Right lobe of liver (tissue), 6 donors: ENCODE data around the gene OR10Z1. TPM values are rescaled to one million over a fixed set of nuclear protein-coding genes. Genes with fewer than 3 reads are reported as not detected.

Experiments
- ATAC-seq, 4 donors: fragments of 200-7000 bp; cut with Tn5 transposase; one replicate each; pipeline ENCODE4 v1.9.1; 2020; ENCODE audit warnings: mild to moderate bottlenecking in 4 of 4, moderate library complexity in 4 of 4
- DNase-seq, 3 donors: peaks; one replicate each; pipeline ENCODE4 v3.0.0-alpha.2; 2020
- H3K27ac ChIP-seq, 3 donors: fragments of 200-600 bp; one replicate each; pipeline ENCODE4 v1.8.0; 2022
- H3K27me3 ChIP-seq, 2 donors: fragments of 200-600 bp; one replicate each; pipeline ENCODE4 v1.8.0; 2022
- H3K36me3 ChIP-seq, 4 donors: fragments of 200-600 bp; sonication (generic) in 1 of 4; one replicate each; pipeline versions ENCODE4 v1.5.1 to v1.8.0; 2017 to 2022; ENCODE audit warnings: control low read depth in 1 of 4
- H3K4me1 ChIP-seq, 4 donors: fragments of 200-600 bp; sonication (generic) in 1 of 4; one replicate each; pipeline versions ENCODE4 v1.5.1 to v1.8.0; 2017 to 2022; ENCODE audit warnings: control low read depth in 1 of 4
- H3K4me3 ChIP-seq, 3 donors: fragments of 200-600 bp; one replicate each; pipeline ENCODE4 v1.8.0; 2022
- H3K9me3 ChIP-seq, 4 donors: fragments of 200-600 bp; sonication (generic) in 1 of 4; one replicate each; pipeline versions ENCODE4 v1.5.1 to v1.8.0; 2017 to 2022; ENCODE audit warnings: control low read depth in 1 of 4
- POLR2A ChIP-seq: fragments of 450-650 bp; IDR thresholded peaks from one replicate; pipeline ENCODE4 v1.6.1; 2017; ENCODE audit warnings: antibody characterized with exemption, mild to moderate bottlenecking
- WGBS: methylation state at CpG from one replicate; pipeline ENCODE4 v1.1.6; 2018; ENCODE audit warnings: low coverage, low lambda C conversion rate; ENCODE audit not compliant: insufficient coverage; ENCODE audit errors: missing lambda C conversion rate; 5-methylcytosine and 5-hydroxymethylcytosine counted together
- intact Hi-C, 2 donors: fragments of 100-400 bp; cut with DNase I; formaldehyde crosslinking; loops; one replicate each; pipeline versions ENCODE4 v1.11.2 to v1.14.1; 2022
- total RNA-seq, 6 experiments: library from RNA; depleted of rRNA in 2 of 6; stranded (reverse); fragments of >200 nt in 2 of 6; fragmentation: NEBNext Ultra II Directional in 3 of 6; extraction: Animal tissue kit (Norgen Biotek cat#: 25700) in 3 of 6; gene quantifications; one replicate each; pipeline versions ENCODE4 v1.1.0 to v1.2.4, GENCODE V29; 2016 to 2023
- TF ChIP-seq, protein P1 (sequence below), 4 donors: fragments of 200-600 bp in 3 of 4; fragments of 450-650 bp in 1 of 4; IDR thresholded peaks; one replicate each; pipeline versions ENCODE4 v1.5.1 to v1.8.0; 2016 to 2022; ENCODE audit warnings: antibody characterized with exemption in 4 of 4, mild to moderate bottlenecking in 2 of 4
- donor health status: DM: no; HTN: yes; CAD: no.
- donor health status: DM: no; HTN: no; CAD: no.
- donor health status: DM: no; HTN: no; CAD: no.
- donor health status: DM: no; HTN: yes; CAD: no.
- donor health status: DM: no; HTN: yes; CAD: no.

OR10Z1 gene
- total RNA-seq, 6 experiments from 2014 or later: not detected

DNA sequence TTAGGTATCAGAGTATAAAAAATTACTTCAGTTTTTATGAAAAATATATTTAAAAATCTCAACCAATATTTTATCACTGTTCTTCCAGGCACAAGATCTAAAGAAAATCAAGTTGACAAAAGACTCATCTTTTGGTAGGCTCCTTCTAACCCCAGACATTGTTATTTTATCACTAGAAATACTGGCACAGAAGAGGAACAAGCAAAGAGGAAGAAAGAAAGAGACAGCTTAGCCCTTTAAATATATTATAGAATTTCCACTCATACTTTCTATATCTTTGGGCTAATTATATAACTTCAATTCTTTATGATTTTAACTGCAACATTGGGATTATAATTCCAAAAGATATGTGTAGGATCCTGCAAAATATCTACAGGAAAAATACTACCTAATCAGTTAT is 49.0 kb downstream of the OR10Z1 start:
- no peaks in the 10 kb centered on the region for H3K4me1 ChIP-seq
- no peaks in the 10 kb centered on the region for H3K36me3 ChIP-seq
- H3K4me3 ChIP-seq: no peak overlapping the region
- H3K27me3 ChIP-seq: no peaks in the 10 kb centered on the region
- no peaks in the 10 kb centered on the region for H3K9me3 ChIP-seq
- TF ChIP-seq, protein P1, sequence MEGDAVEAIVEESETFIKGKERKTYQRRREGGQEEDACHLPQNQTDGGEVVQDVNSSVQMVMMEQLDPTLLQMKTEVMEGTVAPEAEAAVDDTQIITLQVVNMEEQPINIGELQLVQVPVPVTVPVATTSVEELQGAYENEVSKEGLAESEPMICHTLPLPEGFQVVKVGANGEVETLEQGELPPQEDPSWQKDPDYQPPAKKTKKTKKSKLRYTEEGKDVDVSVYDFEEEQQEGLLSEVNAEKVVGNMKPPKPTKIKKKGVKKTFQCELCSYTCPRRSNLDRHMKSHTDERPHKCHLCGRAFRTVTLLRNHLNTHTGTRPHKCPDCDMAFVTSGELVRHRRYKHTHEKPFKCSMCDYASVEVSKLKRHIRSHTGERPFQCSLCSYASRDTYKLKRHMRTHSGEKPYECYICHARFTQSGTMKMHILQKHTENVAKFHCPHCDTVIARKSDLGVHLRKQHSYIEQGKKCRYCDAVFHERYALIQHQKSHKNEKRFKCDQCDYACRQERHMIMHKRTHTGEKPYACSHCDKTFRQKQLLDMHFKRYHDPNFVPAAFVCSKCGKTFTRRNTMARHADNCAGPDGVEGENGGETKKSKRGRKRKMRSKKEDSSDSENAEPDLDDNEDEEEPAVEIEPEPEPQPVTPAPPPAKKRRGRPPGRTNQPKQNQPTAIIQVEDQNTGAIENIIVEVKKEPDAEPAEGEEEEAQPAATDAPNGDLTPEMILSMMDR (IDR thresholded peaks at IDR 0.05): no peak
- TF ChIP-seq POLR2A: no peak
- H3K27ac ChIP-seq: no peak overlapping the region
- intact Hi-C loops: no loop called here
- ATAC-seq (no peak), DNase-seq (no peak)

DNA sequence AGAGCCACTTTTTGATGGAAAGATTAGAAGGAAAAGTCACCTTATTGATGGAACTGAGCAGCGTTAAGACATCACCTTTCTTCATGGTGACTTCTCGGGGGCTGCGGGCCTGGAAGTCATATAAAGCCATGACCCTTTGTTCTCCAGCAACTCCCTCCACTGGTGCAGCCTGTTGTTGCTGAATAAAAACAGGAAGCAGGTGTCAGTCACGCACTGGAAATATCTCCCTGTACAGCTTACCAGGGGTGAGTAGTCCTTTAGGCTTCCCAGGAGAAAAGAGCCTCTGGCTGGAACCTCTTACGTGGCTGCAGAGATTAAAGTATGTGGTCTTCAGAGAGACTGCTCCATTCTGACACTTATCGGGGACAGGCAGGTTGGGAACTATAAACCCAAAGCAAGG is 49.5 kb downstream of the OR10Z1 start:
- Histone ChIP-seq H3K36me3 (no peaks in the 10 kb centered on the region), H3K27me3 (no peaks in the 10 kb centered on the region), H3K27ac (no peak overlapping the region), H3K9me3 (no peaks in the 10 kb centered on the region), H3K4me1 (no peaks in the 10 kb centered on the region), H3K4me3 (no peak overlapping the region)
- ATAC-seq: no peak
- WGBS: 41% methylated on average over 6 of the region's 6 CpGs
- DNase-seq: no peak
- TF ChIP-seq, protein P1 (IDR thresholded peaks at IDR 0.05): no peak
- TF ChIP-seq POLR2A: no peak
- intact Hi-C loops: no loop called here

Other genes starting within 250 kb of the OR10Z1 start
- gene OR10T2, start 205.8 kb upstream of the OR10Z1 start, total RNA-seq: not detected
- gene OR10K2, start 179.0 kb upstream of the OR10Z1 start, total RNA-seq: not detected
- gene OR10K1, start 143.4 kb upstream of the OR10Z1 start, total RNA-seq: not detected
- not detected for gene OR10R2, start 133.0 kb upstream of the OR10Z1 start, total RNA-seq
- gene OR6Y1, start 50.9 kb upstream of the OR10Z1 start, total RNA-seq: not detected
- not detected for gene OR6P1, start 34.7 kb upstream of the OR10Z1 start, total RNA-seq
- not detected for gene OR10X1, start 25.4 kb upstream of the OR10Z1 start, total RNA-seq
- 1 to 10 TPM in 2 of 6 experiments, under 1 TPM in 2, not detected in 2; 0.18 to 4.3 (median 1.0) TPM for gene SPTA1, start 81.4 kb downstream of the OR10Z1 start, total RNA-seq
- gene OR6K2, start 95.4 kb downstream of the OR10Z1 start, total RNA-seq: not detected
- not detected for gene OR6K3, start 115.5 kb downstream of the OR10Z1 start, total RNA-seq
- not detected for gene OR6K6, start 149.5 kb downstream of the OR10Z1 start, total RNA-seq
- gene OR6N1, start 166.9 kb downstream of the OR10Z1 start, total RNA-seq: not detected
- gene OR6N2, start 175.9 kb downstream of the OR10Z1 start, total RNA-seq: not detected
- 1 to 10 TPM; 1.5 to 6.6 (median 3.5) TPM for gene MNDA, start 226.1 kb downstream of the OR10Z1 start, total RNA-seq